Measurements from ENCODE around the gene MRPL16.
"Not testable (repeated sequence)": the region's sequence is repeated elsewhere in the genome, so short reads cannot be mapped to it uniquely, and the experiment has no call there.

MRPL16 gene

GRCh38 chr11:59851416-59851815 lies 40.8 kb upstream of the MRPL16 start:
- not testable (repeated sequence) for H3K79me2 ChIP-seq (ENCODE audit: control insufficient read depth, insufficient read depth, low read length, poor library complexity); H3K4me2 ChIP-seq (ENCODE audit: low read length); H3K27me3 ChIP-seq (ENCODE audit: insufficient read depth, low read length); H3K9me3 ChIP-seq (ENCODE audit: insufficient read depth, low read depth, low read length); H3K23ac ChIP-seq (ENCODE audit: low read length); H3K18ac ChIP-seq (ENCODE audit: low read length); H2BK120ac ChIP-seq (ENCODE audit: insufficient read depth, low read length, poor library complexity); H4K91ac ChIP-seq (ENCODE audit: low read depth, low read length); H2AK5ac ChIP-seq (ENCODE audit: low read length); H3K36me3 ChIP-seq (ENCODE audit: control insufficient read depth in 1 of 2, insufficient read depth in 2 of 2, low read length in 2 of 2); H3K4me1 ChIP-seq (ENCODE audit: control insufficient read depth in 1 of 2, insufficient read depth in 2 of 2, low read length in 2 of 2); H4K12ac ChIP-seq (ENCODE audit: low read depth, low read length); H3K79me1 ChIP-seq (ENCODE audit: low read length); H3K14ac ChIP-seq (ENCODE audit: low read length); H4K8ac ChIP-seq (ENCODE audit: low read depth, low read length); H2BK5ac ChIP-seq (ENCODE audit: low read depth, low read length, poor library complexity); H2AFZ ChIP-seq (ENCODE audit: insufficient read depth, low read length, poor library complexity); H3K4me3 ChIP-seq (ENCODE audit: low read depth, low read length); H3K9ac ChIP-seq (ENCODE audit: low read length); H2BK12ac ChIP-seq (ENCODE audit: low read length); H3K4ac ChIP-seq (ENCODE audit: low read depth, low read length); DNase-seq; H3K27ac ChIP-seq (ENCODE audit: low read depth, low read length)
- no CpG with 5 or more reads among the region's 5 CpGs for whole genome bisulfite sequencing (ENCODE audit: extremely low coverage, insufficient coverage, insufficient read length)

DNA sequence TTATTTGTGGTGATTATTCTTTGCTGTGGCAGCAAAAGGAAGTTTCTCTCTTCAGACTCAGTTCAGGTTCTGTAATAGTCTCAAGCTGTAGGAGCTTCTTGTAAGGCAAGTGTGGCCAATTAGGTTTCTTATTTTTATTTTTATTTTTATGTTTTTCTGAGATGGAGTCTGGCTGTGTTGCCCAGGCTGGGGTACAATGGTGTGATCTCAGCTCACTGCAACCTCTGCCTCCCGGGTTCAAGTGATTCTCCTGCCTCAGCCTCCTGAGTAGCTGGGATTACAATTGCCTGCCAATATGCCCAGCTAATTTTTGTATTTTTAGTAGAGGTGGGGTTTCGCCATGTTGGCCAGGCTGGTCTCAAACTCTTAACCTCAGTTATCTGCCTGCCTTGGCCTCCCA lies 39.0 kb upstream of the MRPL16 start:
- not testable (repeated sequence) for H3K27me3 ChIP-seq (ENCODE audit: insufficient read depth, low read length); H3K4me2 ChIP-seq (ENCODE audit: low read length); H3K79me2 ChIP-seq (ENCODE audit: control insufficient read depth, insufficient read depth, low read length, poor library complexity); H4K12ac ChIP-seq (ENCODE audit: low read depth, low read length); H2BK12ac ChIP-seq (ENCODE audit: low read length); H2BK5ac ChIP-seq (ENCODE audit: low read depth, low read length, poor library complexity); H2AFZ ChIP-seq (ENCODE audit: insufficient read depth, low read length, poor library complexity); H3K36me3 ChIP-seq (ENCODE audit: control insufficient read depth in 1 of 2, insufficient read depth in 2 of 2, low read length in 2 of 2); H4K91ac ChIP-seq (ENCODE audit: low read depth, low read length); H3K18ac ChIP-seq (ENCODE audit: low read length); H3K9ac ChIP-seq (ENCODE audit: low read length); H3K79me1 ChIP-seq (ENCODE audit: low read length); H3K27ac ChIP-seq (ENCODE audit: low read depth, low read length); H3K4ac ChIP-seq (ENCODE audit: low read depth, low read length); H2AK5ac ChIP-seq (ENCODE audit: low read length); H3K4me3 ChIP-seq (ENCODE audit: low read depth, low read length); H3K23ac ChIP-seq (ENCODE audit: low read length); H3K14ac ChIP-seq (ENCODE audit: low read length); H2BK120ac ChIP-seq (ENCODE audit: insufficient read depth, low read length, poor library complexity); H3K9me3 ChIP-seq (ENCODE audit: insufficient read depth, low read depth, low read length); H4K8ac ChIP-seq (ENCODE audit: low read depth, low read length); DNase-seq; H3K4me1 ChIP-seq (ENCODE audit: control insufficient read depth in 1 of 2, insufficient read depth in 2 of 2, low read length in 2 of 2)
- no CpG with 5 or more reads among the region's 2 CpGs for WGBS (ENCODE audit: extremely low coverage, insufficient coverage, insufficient read length)

GRCh38 chr11:59849129-59849528 lies 38.6 kb upstream of the MRPL16 start:
- Histone ChIP-seq H3K18ac (ENCODE audit: low read length) (no peak overlapping the region), H4K91ac (ENCODE audit: low read depth, low read length) (no peak overlapping the region), H2BK5ac (ENCODE audit: low read depth, low read length, poor library complexity) (no peak overlapping the region), H3K9me3 (ENCODE audit: insufficient read depth, low read depth, low read length) (no peaks in the 10 kb centered on the region), H2AFZ (ENCODE audit: insufficient read depth, low read length, poor library complexity) (no peak overlapping the region), H4K12ac (ENCODE audit: low read depth, low read length) (no peak overlapping the region), H4K8ac (ENCODE audit: low read depth, low read length) (no peak overlapping the region), H3K79me1 (ENCODE audit: low read length) (no peaks in the 10 kb centered on the region), H3K27ac (ENCODE audit: low read depth, low read length) (no peak overlapping the region), H3K9ac (ENCODE audit: low read length) (no peak overlapping the region), H3K79me2 (ENCODE audit: control insufficient read depth, insufficient read depth, low read length, poor library complexity) (no peaks in the 10 kb centered on the region), H3K14ac (ENCODE audit: low read length) (no peak overlapping the region), H3K4me3 (ENCODE audit: low read depth, low read length) (no peak overlapping the region), H3K4me2 (ENCODE audit: low read length) (no peak overlapping the region), H2AK5ac (ENCODE audit: low read length) (no peak overlapping the region), H2BK120ac (ENCODE audit: insufficient read depth, low read length, poor library complexity) (no peak overlapping the region), H3K27me3 (ENCODE audit: insufficient read depth, low read length) (no peaks in the 10 kb centered on the region), H3K4me1 (ENCODE audit: control insufficient read depth in 1 of 2, insufficient read depth in 2 of 2, low read length in 2 of 2) (no peaks in the 10 kb centered on the region), H3K4ac (ENCODE audit: low read depth, low read length) (no peak overlapping the region), H3K36me3 (ENCODE audit: control insufficient read depth in 1 of 2, insufficient read depth in 2 of 2, low read length in 2 of 2) (no peaks in the 10 kb centered on the region), H2BK12ac (ENCODE audit: low read length) (no peak overlapping the region), H3K23ac (ENCODE audit: low read length) (no peak overlapping the region)
- no CpG with 5 or more reads among the region's 2 CpGs for WGBS (ENCODE audit: extremely low coverage, insufficient coverage, insufficient read length)
- DNase-seq: no peak

GRCh38 chr11:59848439-59848838 lies 37.9 kb upstream of the MRPL16 start:
- not testable (repeated sequence) for H2AFZ ChIP-seq (ENCODE audit: insufficient read depth, low read length, poor library complexity); H3K36me3 ChIP-seq (ENCODE audit: control insufficient read depth in 1 of 2, insufficient read depth in 2 of 2, low read length in 2 of 2); H3K27ac ChIP-seq (ENCODE audit: low read depth, low read length); H3K4me3 ChIP-seq (ENCODE audit: low read depth, low read length); H2AK5ac ChIP-seq (ENCODE audit: low read length); H3K27me3 ChIP-seq (ENCODE audit: insufficient read depth, low read length); H3K79me1 ChIP-seq (ENCODE audit: low read length); H4K12ac ChIP-seq (ENCODE audit: low read depth, low read length); H3K4me1 ChIP-seq (ENCODE audit: control insufficient read depth in 1 of 2, insufficient read depth in 2 of 2, low read length in 2 of 2); H3K79me2 ChIP-seq (ENCODE audit: control insufficient read depth, insufficient read depth, low read length, poor library complexity); H3K23ac ChIP-seq (ENCODE audit: low read length); H2BK120ac ChIP-seq (ENCODE audit: insufficient read depth, low read length, poor library complexity); DNase-seq; H4K8ac ChIP-seq (ENCODE audit: low read depth, low read length); H2BK5ac ChIP-seq (ENCODE audit: low read depth, low read length, poor library complexity); H3K9ac ChIP-seq (ENCODE audit: low read length); H4K91ac ChIP-seq (ENCODE audit: low read depth, low read length); H3K14ac ChIP-seq (ENCODE audit: low read length); H3K18ac ChIP-seq (ENCODE audit: low read length); H3K4me2 ChIP-seq (ENCODE audit: low read length); H3K4ac ChIP-seq (ENCODE audit: low read depth, low read length); H2BK12ac ChIP-seq (ENCODE audit: low read length); H3K9me3 ChIP-seq (ENCODE audit: insufficient read depth, low read depth, low read length)
- no CpG with 5 or more reads among the region's 6 CpGs for WGBS (ENCODE audit: extremely low coverage, insufficient coverage, insufficient read length)
